ENCODE results near the gene ITGB6.

DNA sequence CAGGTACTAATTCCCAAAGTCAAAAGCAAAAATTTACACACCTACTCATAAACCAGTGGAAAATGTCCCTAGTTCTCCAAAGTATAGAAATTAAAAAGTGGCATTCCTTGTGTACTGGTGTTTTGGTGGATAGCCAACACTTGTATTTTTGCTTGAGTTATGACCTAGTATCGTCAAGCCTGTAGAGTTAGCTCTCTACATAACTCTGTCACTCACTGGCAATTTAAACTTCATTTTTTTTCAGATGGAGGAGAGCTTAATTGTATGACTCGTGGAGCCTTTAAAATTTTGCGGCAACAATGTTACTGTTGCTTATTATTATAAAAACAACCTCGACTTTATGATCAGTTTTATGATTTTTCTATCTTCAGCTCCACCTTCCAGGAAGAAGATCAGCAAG is 58.7 kb downstream of the ITGB6 start:
- TF ChIP-seq POLR2A (IDR thresholded peaks at IDR 0.05; ENCODE audit: low read depth, low read length) (no peak), POLR2AphosphoS5 (IDR thresholded peaks at IDR 0.05; ENCODE audit: low read depth, low read length) (no peak), TAF1 (IDR thresholded peaks at IDR 0.05; ENCODE audit: borderline replicate concordance, low read depth, low read length) (no peak)
